ENCODE measurements around the gene CNOT4.

DNA sequence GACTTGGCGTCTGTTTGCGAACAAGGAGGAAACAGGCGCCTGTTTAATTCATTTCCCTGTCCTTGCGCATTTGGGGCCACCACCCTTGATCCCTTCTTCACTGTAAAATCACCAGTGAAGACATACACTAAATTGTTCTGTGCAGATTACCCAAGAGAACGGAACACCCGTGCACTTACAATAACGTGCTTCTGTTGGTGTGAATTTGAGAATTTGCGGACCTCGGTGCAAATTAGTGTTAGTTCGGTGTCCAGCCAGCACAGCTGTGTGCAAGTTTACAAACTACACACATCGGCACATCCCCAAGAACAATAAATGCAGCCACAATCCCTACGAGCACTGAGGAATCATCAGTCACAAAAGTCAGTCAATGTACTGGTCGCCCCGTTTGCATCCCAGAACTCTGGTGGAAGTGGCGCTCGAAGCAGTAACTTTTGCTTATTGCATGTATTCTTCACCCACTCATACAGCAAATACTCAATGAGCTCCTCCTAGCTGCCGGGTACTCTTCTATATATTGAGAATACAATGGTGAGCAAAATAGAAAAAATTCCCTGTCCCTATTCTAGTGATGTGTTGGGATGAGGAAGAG is 786 bp upstream of the CNOT4 start:
- TF ChIP-seq, protein P1, sequence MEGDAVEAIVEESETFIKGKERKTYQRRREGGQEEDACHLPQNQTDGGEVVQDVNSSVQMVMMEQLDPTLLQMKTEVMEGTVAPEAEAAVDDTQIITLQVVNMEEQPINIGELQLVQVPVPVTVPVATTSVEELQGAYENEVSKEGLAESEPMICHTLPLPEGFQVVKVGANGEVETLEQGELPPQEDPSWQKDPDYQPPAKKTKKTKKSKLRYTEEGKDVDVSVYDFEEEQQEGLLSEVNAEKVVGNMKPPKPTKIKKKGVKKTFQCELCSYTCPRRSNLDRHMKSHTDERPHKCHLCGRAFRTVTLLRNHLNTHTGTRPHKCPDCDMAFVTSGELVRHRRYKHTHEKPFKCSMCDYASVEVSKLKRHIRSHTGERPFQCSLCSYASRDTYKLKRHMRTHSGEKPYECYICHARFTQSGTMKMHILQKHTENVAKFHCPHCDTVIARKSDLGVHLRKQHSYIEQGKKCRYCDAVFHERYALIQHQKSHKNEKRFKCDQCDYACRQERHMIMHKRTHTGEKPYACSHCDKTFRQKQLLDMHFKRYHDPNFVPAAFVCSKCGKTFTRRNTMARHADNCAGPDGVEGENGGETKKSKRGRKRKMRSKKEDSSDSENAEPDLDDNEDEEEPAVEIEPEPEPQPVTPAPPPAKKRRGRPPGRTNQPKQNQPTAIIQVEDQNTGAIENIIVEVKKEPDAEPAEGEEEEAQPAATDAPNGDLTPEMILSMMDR (IDR thresholded peaks at IDR 0.05): peak in 2 of 3 experiments; percentile 16 to 25
- no peak for TF ChIP-seq POLR2A (IDR thresholded peaks at IDR 0.05)
